Esophagus squamous epithelium (tissue), 5 donors: ENCODE results near the gene CD163. TPM values are rescaled to one million over a fixed set of nuclear protein-coding genes. Genes with fewer than 3 reads are reported as not detected.
"Not testable (repeated sequence)": the region's sequence is repeated elsewhere in the genome, so short reads cannot be mapped to it uniquely, and the experiment has no call there.

Experiments
- DNase-seq: peaks from one replicate; lab custom pipeline; 2025; lab: John Stamatoyannopoulos, UW
- H3K27ac ChIP-seq, 4 donors: fragments of 200-600 bp; sonication (generic); one replicate each; pipeline ENCODE4 v1.5.1; 2016 to 2019; ENCODE audit warnings: mild to moderate bottlenecking in 1 of 4
- H3K27me3 ChIP-seq, 4 donors: fragments of 200-600 bp; sonication (generic); 1 replicate in 3 of 4; 2 replicates in 1 of 4; pipeline versions ENCODE4 v1.5.1 to v1.6.0; 2017 to 2021; ENCODE audit warnings: antibody characterized with exemption in 1 of 4
- H3K36me3 ChIP-seq, 3 donors: fragments of 200-600 bp; sonication (generic); one replicate each; pipeline ENCODE4 v1.5.1; 2016 to 2019
- H3K4me1 ChIP-seq, 3 donors: fragments of 200-600 bp; sonication (generic); one replicate each; pipeline ENCODE4 v1.5.1; 2017 to 2019
- H3K4me3 ChIP-seq, 4 donors: fragments of 200-600 bp; sonication (generic); 1 replicate in 3 of 4; 2 replicates in 1 of 4; pipeline ENCODE4 v1.5.1; 2016 to 2019; ENCODE audit warnings: mild to moderate bottlenecking in 2 of 4, moderate library complexity in 1 of 4
- H3K9me3 ChIP-seq, 3 donors: fragments of 200-600 bp; sonication (generic); one replicate each; pipeline ENCODE4 v1.5.1; 2016 to 2019
- CTCF ChIP-seq, 6 experiments: fragments of 450-650 bp in 4 of 6; fragments of 200-600 bp in 2 of 6; sonication (generic) in 2 of 6; IDR thresholded peaks; one replicate each; pipeline ENCODE4 v1.5.1; 2016 to 2019; ENCODE audit warnings: antibody characterized with exemption in 6 of 6, mild to moderate bottlenecking in 4 of 6, moderate library complexity in 4 of 6
- POLR2A ChIP-seq, 4 donors: fragments of 450-650 bp; IDR thresholded peaks; one replicate each; pipeline ENCODE4 v1.6.1; 2017; ENCODE audit warnings: antibody characterized with exemption in 4 of 4, mild to moderate bottlenecking in 4 of 4, moderate library complexity in 3 of 4
- WGBS, 2 donors: methylation state at CpG; one replicate each; pipeline ENCODE4 v1.1.5; 2018; 5-methylcytosine and 5-hydroxymethylcytosine counted together
- intact Hi-C: fragments of 100-400 bp; cut with DNase I; formaldehyde crosslinking; loops from one replicate; pipeline ENCODE4 v1.15.0; 2022
- total RNA-seq, 4 donors: library from RNA; depleted of rRNA; stranded (reverse); fragments of >200 nt; gene quantifications; one replicate each; pipeline ENCODE4 v1.1.0, GENCODE V29; 2016
- donor health status: DM: yes; HTN: yes; CAD: no.

The CD163 gene
- 100 to 1,000 TPM in 2 of 4 donors, 10 to 100 TPM in 1, 1 to 10 TPM in 1; 4.2 to 137 (median 67.1) TPM for total RNA-seq

- 54 to 59% methylated on average over 2 of the region's 2 CpGs for WGBS, 2 donors
- H3K27ac ChIP-seq = peak within 1 kb of the TSS in 3 of 4 donors; percentile 14 to 61 (median 46)
- DNase-seq = no peak
- H3K27me3 ChIP-seq = no peaks in the 10 kb centered on the region
- H3K36me3 ChIP-seq = no peaks in the 10 kb centered on the region
- TF ChIP-seq POLR2A (IDR thresholded peaks at IDR 0.05) (no peak), CTCF (IDR thresholded peaks at IDR 0.05) (no peak)
- H3K4me3 ChIP-seq = peak within 1 kb of the TSS in 2 of 4 donors; percentile 8 to 41
- intact Hi-C loops = no loop called here
- no peaks in the 10 kb centered on the region for H3K9me3 ChIP-seq
- H3K4me1 ChIP-seq = no peaks in the 10 kb centered on the region
These were observed at the start of gene CD163 for GRCh38 chr12:7503686-7504415. TSS of gene CD163 (minus strand) at chr12:7503777. CDS start at chr12:7503690, 87 bp downstream.

GRCh38 chr12:7542813-7543212 is 39.2 kb upstream of the CD163 start:
- H3K36me3 ChIP-seq = no peaks in the 10 kb centered on the region
- H3K4me3 ChIP-seq = no peak overlapping the region
- TF ChIP-seq POLR2A (IDR thresholded peaks at IDR 0.05) (no peak), CTCF (IDR thresholded peaks at IDR 0.05) (no peak)
- no peak for DNase-seq
- intact Hi-C loops = no loop called here
- no peaks in the 10 kb centered on the region for H3K9me3 ChIP-seq
- no peaks in the 10 kb centered on the region for H3K27me3 ChIP-seq
- H3K27ac ChIP-seq = peak overlapping the region in 2 of 4 donors; percentile 44 to 58
- no peaks in the 10 kb centered on the region for H3K4me1 ChIP-seq

- H3K4me3 ChIP-seq = no peak overlapping the region
- TF ChIP-seq POLR2A (IDR thresholded peaks at IDR 0.05) = no peak
- TF ChIP-seq CTCF (IDR thresholded peaks at IDR 0.05) = no peak
- no peaks in the 10 kb centered on the region for H3K36me3 ChIP-seq
- no peak for DNase-seq
- intact Hi-C loops = no loop called here
- no peaks in the 10 kb centered on the region for H3K4me1 ChIP-seq
- no peaks in the 10 kb centered on the region for H3K27me3 ChIP-seq
- peak overlapping the region in 2 of 4 donors; percentile 39 to 58 for H3K27ac ChIP-seq
- WGBS, 2 donors = 65 to 72% methylated on average over 7 to 8 of the region's 8 CpGs
- no peaks in the 10 kb centered on the region for H3K9me3 ChIP-seq
These were observed 38.5 kb upstream of the CD163 start for GRCh38 chr12:7542046-7542445.

GRCh38 chr12:7514416-7514815 is 10.8 kb upstream of the CD163 start:
- Histone ChIP-seq H3K4me3 (no peak overlapping the region), H3K4me1 (no peaks in the 10 kb centered on the region), H3K27ac (no peak overlapping the region), H3K27me3 (no peaks in the 10 kb centered on the region), H3K36me3 (no peaks in the 10 kb centered on the region), H3K9me3 (no peaks in the 10 kb centered on the region)
- no peak for TF ChIP-seq POLR2A (IDR thresholded peaks at IDR 0.05)
- no peak for TF ChIP-seq CTCF (IDR thresholded peaks at IDR 0.05)
- intact Hi-C loops = no loop called here
- WGBS, 2 donors = 83 to 86% methylated on average over 8 of the region's 8 CpGs
- no peak for DNase-seq

GRCh38 chr12:7512553-7512952 is 9.0 kb upstream of the CD163 start:
- TF ChIP-seq CTCF (IDR thresholded peaks at IDR 0.05) (no peak), POLR2A (IDR thresholded peaks at IDR 0.05) (no peak)
- Histone ChIP-seq H3K4me3 (no peak overlapping the region), H3K4me1 (no peaks in the 10 kb centered on the region), H3K9me3 (no peaks in the 10 kb centered on the region), H3K27ac (no peak overlapping the region), H3K36me3 (no peaks in the 10 kb centered on the region), H3K27me3 (no peaks in the 10 kb centered on the region)
- intact Hi-C loops = no loop called here
- no peak for DNase-seq
- 65 to 82% methylated on average over 3 of the region's 3 CpGs for WGBS, 2 donors

GRCh38 chr12:7509793-7510470 is 6.4 kb upstream of the CD163 start:
- H3K27me3 ChIP-seq, H3K9me3 ChIP-seq, intact Hi-C loops, H3K4me1 ChIP-seq, H3K27ac ChIP-seq, H3K36me3 ChIP-seq, DNase-seq, H3K4me3 ChIP-seq: not testable (repeated sequence)
- WGBS, 2 donors = 86 to 90% methylated on average over 7 to 8 of the region's 14 CpGs
